ENCODE measurements around the gene PCBP1. TPM values are rescaled to one million over a fixed set of nuclear protein-coding genes. Genes with fewer than 3 reads are reported as not detected.

Gene PCBP1
- total and polyA plus RNA-seq, 9 of the 15 experiments (the other 6 are each of a cell fraction or from before 2014, with no cell fraction given), result 19.2 to 407 (median 78.1) TPM

DNA sequence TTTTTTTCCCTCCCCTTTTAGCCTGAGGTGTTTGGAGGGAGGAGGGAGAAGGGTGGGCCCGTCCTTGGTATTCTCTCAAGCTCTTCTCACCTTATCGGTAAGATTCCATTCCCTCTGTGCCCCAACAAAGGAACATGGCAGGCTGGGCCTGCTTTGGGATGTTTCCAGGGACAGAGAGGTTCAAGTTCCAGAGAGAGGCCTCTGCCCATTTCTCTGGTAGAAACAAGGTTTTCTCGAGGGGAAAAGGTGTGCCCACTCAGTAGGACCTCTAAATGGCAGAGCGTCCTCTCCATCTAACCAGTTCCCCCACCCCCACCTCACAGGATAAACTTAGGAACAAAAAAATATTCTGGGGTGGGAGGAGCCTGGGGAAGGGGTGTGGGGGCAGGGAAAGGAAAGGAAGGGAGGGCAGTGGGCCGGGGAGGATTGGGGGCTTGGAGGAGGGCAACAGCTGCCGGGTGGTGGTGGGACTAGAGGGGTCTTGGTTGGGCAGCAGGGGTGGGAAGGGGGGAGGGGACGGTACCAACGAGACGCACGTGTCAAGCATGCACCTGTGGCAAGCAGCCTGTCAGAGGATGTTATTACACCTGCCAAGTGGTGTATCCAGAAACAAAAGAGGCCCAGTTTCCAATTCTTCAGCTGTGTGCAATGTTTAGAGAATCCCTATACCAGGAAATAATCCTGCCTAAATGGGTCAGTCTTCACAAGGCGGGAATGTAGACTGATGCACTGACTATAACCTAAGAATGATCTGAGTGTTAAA lies 2.1 kb downstream of the PCBP1 start (continued):
- TF ChIP-seq, protein P1, sequence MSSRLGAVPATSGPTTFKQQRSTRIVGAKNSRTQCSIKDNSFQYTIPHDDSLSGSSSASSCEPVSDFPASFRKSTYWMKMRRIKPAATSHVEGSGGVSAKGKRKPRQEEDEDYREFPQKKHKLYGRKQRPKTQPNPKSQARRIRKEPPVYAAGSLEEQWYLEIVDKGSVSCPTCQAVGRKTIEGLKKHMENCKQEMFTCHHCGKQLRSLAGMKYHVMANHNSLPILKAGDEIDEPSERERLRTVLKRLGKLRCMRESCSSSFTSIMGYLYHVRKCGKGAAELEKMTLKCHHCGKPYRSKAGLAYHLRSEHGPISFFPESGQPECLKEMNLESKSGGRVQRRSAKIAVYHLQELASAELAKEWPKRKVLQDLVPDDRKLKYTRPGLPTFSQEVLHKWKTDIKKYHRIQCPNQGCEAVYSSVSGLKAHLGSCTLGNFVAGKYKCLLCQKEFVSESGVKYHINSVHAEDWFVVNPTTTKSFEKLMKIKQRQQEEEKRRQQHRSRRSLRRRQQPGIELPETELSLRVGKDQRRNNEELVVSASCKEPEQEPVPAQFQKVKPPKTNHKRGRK (tag; IDR thresholded peaks at IDR 0.05), result 0 out of 2 replicates have a peak, but pooled peaks have one; percentile 36
- TF ChIP-seq ZBTB7A (IDR thresholded peaks at IDR 0.05; ENCODE audit: borderline replicate concordance, control insufficient read depth, low read depth, low read length), result no peak
- TF ChIP-seq, protein P2, sequence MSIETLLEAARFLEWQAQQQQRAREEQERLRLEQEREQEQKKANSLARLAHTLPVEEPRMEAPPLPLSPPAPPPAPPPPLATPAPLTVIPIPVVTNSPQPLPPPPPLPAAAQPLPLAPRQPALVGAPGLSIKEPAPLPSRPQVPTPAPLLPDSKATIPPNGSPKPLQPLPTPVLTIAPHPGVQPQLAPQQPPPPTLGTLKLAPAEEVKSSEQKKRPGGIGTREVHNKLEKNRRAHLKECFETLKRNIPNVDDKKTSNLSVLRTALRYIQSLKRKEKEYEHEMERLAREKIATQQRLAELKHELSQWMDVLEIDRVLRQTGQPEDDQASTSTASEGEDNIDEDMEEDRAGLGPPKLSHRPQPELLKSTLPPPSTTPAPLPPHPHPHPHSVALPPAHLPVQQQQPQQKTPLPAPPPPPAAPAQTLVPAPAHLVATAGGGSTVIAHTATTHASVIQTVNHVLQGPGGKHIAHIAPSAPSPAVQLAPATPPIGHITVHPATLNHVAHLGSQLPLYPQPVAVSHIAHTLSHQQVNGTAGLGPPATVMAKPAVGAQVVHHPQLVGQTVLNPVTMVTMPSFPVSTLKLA (conservative IDR thresholded peaks at IDR 0.05), result peak; percentile 65 to 67; a peak in 3 of 4 replicates
- no peak for TF ChIP-seq SIX5 (IDR thresholded peaks at IDR 0.05; ENCODE audit: borderline replicate concordance in 1 of 2, insufficient read depth in 1 of 2, low read depth in 1 of 2, low read length in 2 of 2)
- peak; percentile 22; the same call in 1 of the 2 replicates for TF ChIP-seq ZBTB9 (CRISPR knock-in tag; IDR thresholded peaks at IDR 0.05)
- TF ChIP-seq CXXC5 (CRISPR knock-in tag; IDR thresholded peaks at IDR 0.05), result 0 out of 2 replicates have a peak, but pooled peaks have one; percentile 23
- TF ChIP-seq MAX (CRISPR knock-in tag; IDR thresholded peaks at IDR 0.05), result peak; percentile 41; the same call in 1 of the 2 replicates
- TF ChIP-seq ZNF24 (IDR thresholded peaks at IDR 0.05), result no peak
- TF ChIP-seq ZNF592 (IDR thresholded peaks at IDR 0.05), result peak; percentile 52
- TF ChIP-seq MTA1 (IDR thresholded peaks at IDR 0.05; ENCODE audit: borderline replicate concordance), result no peak
- TF ChIP-seq TAF7 (tag; IDR thresholded peaks at IDR 0.05), result no peak
- no peak for TF ChIP-seq MYNN (IDR thresholded peaks at IDR 0.05)
- TF ChIP-seq MYNN (CRISPR knock-in tag; IDR thresholded peaks at IDR 0.05), result no peak
- TF ChIP-seq, protein P3, sequence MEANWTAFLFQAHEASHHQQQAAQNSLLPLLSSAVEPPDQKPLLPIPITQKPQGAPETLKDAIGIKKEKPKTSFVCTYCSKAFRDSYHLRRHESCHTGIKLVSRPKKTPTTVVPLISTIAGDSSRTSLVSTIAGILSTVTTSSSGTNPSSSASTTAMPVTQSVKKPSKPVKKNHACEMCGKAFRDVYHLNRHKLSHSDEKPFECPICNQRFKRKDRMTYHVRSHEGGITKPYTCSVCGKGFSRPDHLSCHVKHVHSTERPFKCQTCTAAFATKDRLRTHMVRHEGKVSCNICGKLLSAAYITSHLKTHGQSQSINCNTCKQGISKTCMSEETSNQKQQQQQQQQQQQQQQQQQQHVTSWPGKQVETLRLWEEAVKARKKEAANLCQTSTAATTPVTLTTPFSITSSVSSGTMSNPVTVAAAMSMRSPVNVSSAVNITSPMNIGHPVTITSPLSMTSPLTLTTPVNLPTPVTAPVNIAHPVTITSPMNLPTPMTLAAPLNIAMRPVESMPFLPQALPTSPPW (CRISPR knock-in tag; IDR thresholded peaks at IDR 0.05), result peak; percentile 80
- TF ChIP-seq ILF3 (IDR thresholded peaks at IDR 0.05; ENCODE audit: borderline replicate concordance), result 0 out of 2 replicates have a peak, but pooled peaks have one; percentile 22
- 0 out of 2 replicates have a peak, but pooled peaks have one; percentile 19 for TF ChIP-seq CHD2 (IDR thresholded peaks at IDR 0.05; ENCODE audit: low read depth, low read length)

All from K562 (cell line).